Gastrocnemius medialis (tissue), 4 donors: ENCODE results near the gene YKT6.

Experiments
- CTCF ChIP-seq, 5 experiments: fragments of 450-650 bp in 3 of 5; fragments of 200-600 bp in 2 of 5; sonication (generic) in 2 of 5; IDR thresholded peaks in 4 of 5; conservative IDR thresholded peaks in 1 of 5; 1 replicate in 4 of 5; 2 replicates in 1 of 5; pipeline ENCODE4 v1.5.1; 2016 to 2019; ENCODE audit warnings: antibody characterized with exemption in 5 of 5, mild to moderate bottlenecking in 3 of 5, moderate library complexity in 3 of 5
- POLR2A ChIP-seq, 2 donors: fragments of 450-650 bp; IDR thresholded peaks; one replicate each; pipeline ENCODE4 v1.6.1; 2017; ENCODE audit warnings: antibody characterized with exemption in 2 of 2, mild to moderate bottlenecking in 2 of 2, moderate library complexity in 2 of 2

GRCh38 chr7:44184873-44185446, 15.8 kb upstream of the YKT6 start:
- TF ChIP-seq CTCF (IDR thresholded peaks at IDR 0.05 in 4 of 5, conservative IDR thresholded peaks at IDR 0.05 in 1 of 5) (no peak), POLR2A (IDR thresholded peaks at IDR 0.05) (no peak)
